ENCODE measurements around the gene FAM135A.
"Not testable (repeated sequence)": the region's sequence is repeated elsewhere in the genome, so short reads cannot be mapped to it uniquely, and the experiment has no call there.

Gene FAM135A

GRCh38 chr6:70592391-70593117, 179.2 kb downstream of the FAM135A start:
- Histone ChIP-seq H3K27me3 (replicated peaks; ENCODE audit: control insufficient read depth, insufficient read depth, low read length) (no peaks in the 10 kb centered on the region), H3K9me3 (ENCODE audit: control insufficient read depth, low read length) (no peaks in the 10 kb centered on the region), H3K36me3 (ENCODE audit: control insufficient read depth, insufficient read depth, low read length, severe bottlenecking) (peaks cover 20% of the 10 kb centered on the region), H3K4me3 (ENCODE audit: low read length) (no peak overlapping the region), H3K9ac (ENCODE audit: low read length) (no peak overlapping the region), H3K4me1 (ENCODE audit: control insufficient read depth, insufficient read depth, low read length) (peaks cover 6% of the 10 kb centered on the region)
- DNase-seq (ENCODE audit: low read depth): no peak

- Histone ChIP-seq H3K4me3 (ENCODE audit: low read length) (no peak overlapping the region), H3K4me1 (ENCODE audit: control insufficient read depth, insufficient read depth, low read length) (peaks cover 6% of the 10 kb centered on the region), H3K36me3 (ENCODE audit: control insufficient read depth, insufficient read depth, low read length, severe bottlenecking) (peaks cover 15% of the 10 kb centered on the region), H3K9me3 (ENCODE audit: control insufficient read depth, low read length) (no peaks in the 10 kb centered on the region), H3K9ac (ENCODE audit: low read length) (no peak overlapping the region), H3K27me3 (replicated peaks; ENCODE audit: control insufficient read depth, insufficient read depth, low read length) (no peaks in the 10 kb centered on the region)
- DNase-seq (ENCODE audit: low read depth): no peak
Measured at GRCh38 chr6:70593118-70593486, 179.8 kb downstream of the FAM135A start.

- no peak overlapping the region for H3K9ac ChIP-seq (ENCODE audit: low read length)
- no peaks in the 10 kb centered on the region for H3K4me1 ChIP-seq (ENCODE audit: control insufficient read depth, insufficient read depth, low read length)
- H3K9me3 ChIP-seq (ENCODE audit: control insufficient read depth, low read length): no peaks in the 10 kb centered on the region
- no peaks in the 10 kb centered on the region for H3K27me3 ChIP-seq (replicated peaks; ENCODE audit: control insufficient read depth, insufficient read depth, low read length)
- no peak overlapping the region for H3K4me3 ChIP-seq (ENCODE audit: low read length)
- DNase-seq (ENCODE audit: low read depth): no peak
- H3K36me3 ChIP-seq (ENCODE audit: control insufficient read depth, insufficient read depth, low read length, severe bottlenecking): no peaks in the 10 kb centered on the region
Measured at GRCh38 chr6:70599187-70599586, 185.9 kb downstream of the FAM135A start.

GRCh38 chr6:70601014-70601413, 187.7 kb downstream of the FAM135A start:
- DNase-seq (ENCODE audit: low read depth): no peak
- Histone ChIP-seq H3K9me3 (ENCODE audit: control insufficient read depth, low read length) (no peaks in the 10 kb centered on the region), H3K9ac (ENCODE audit: low read length) (no peak overlapping the region), H3K4me1 (ENCODE audit: control insufficient read depth, insufficient read depth, low read length) (no peaks in the 10 kb centered on the region), H3K36me3 (ENCODE audit: control insufficient read depth, insufficient read depth, low read length, severe bottlenecking) (no peaks in the 10 kb centered on the region), H3K27me3 (replicated peaks; ENCODE audit: control insufficient read depth, insufficient read depth, low read length) (no peaks in the 10 kb centered on the region), H3K4me3 (ENCODE audit: low read length) (no peak overlapping the region)

- Histone ChIP-seq H3K9me3 (ENCODE audit: control insufficient read depth, low read length) (no peaks in the 10 kb centered on the region), H3K36me3 (ENCODE audit: control insufficient read depth, insufficient read depth, low read length, severe bottlenecking) (no peaks in the 10 kb centered on the region), H3K4me1 (ENCODE audit: control insufficient read depth, insufficient read depth, low read length) (no peaks in the 10 kb centered on the region), H3K27me3 (replicated peaks; ENCODE audit: control insufficient read depth, insufficient read depth, low read length) (no peaks in the 10 kb centered on the region), H3K4me3 (ENCODE audit: low read length) (no peak overlapping the region), H3K9ac (ENCODE audit: low read length) (no peak overlapping the region)
- DNase-seq (ENCODE audit: low read depth): no peak
Measured at GRCh38 chr6:70604254-70604653, 190.9 kb downstream of the FAM135A start.

GRCh38 chr6:70607371-70607770, 194.1 kb downstream of the FAM135A start:
- H3K4me1 ChIP-seq (ENCODE audit: control insufficient read depth, insufficient read depth, low read length); H3K36me3 ChIP-seq (ENCODE audit: control insufficient read depth, insufficient read depth, low read length, severe bottlenecking); H3K9me3 ChIP-seq (ENCODE audit: control insufficient read depth, low read length); H3K4me3 ChIP-seq (ENCODE audit: low read length); DNase-seq (ENCODE audit: low read depth); H3K9ac ChIP-seq (ENCODE audit: low read length); H3K27me3 ChIP-seq (replicated peaks; ENCODE audit: control insufficient read depth, insufficient read depth, low read length): not testable (repeated sequence)

- H3K36me3 ChIP-seq (ENCODE audit: control insufficient read depth, insufficient read depth, low read length, severe bottlenecking); DNase-seq (ENCODE audit: low read depth); H3K4me1 ChIP-seq (ENCODE audit: control insufficient read depth, insufficient read depth, low read length); H3K4me3 ChIP-seq (ENCODE audit: low read length); H3K9ac ChIP-seq (ENCODE audit: low read length); H3K9me3 ChIP-seq (ENCODE audit: control insufficient read depth, low read length); H3K27me3 ChIP-seq (replicated peaks; ENCODE audit: control insufficient read depth, insufficient read depth, low read length): not testable (repeated sequence)
Measured at GRCh38 chr6:70609181-70609580, 195.9 kb downstream of the FAM135A start.

All from adipocyte (in vitro differentiated cells).